ENCODE results near the gene TBC1D22A.

Gene TBC1D22A

GRCh38 chr22:47149976-47150375, 387.5 kb downstream of the TBC1D22A start:
- no peak for DNase-seq

- no peak for DNase-seq
Observed at GRCh38 chr22:47150426-47150825, 388.0 kb downstream of the TBC1D22A start.

- no peak for DNase-seq
Observed at GRCh38 chr22:47151064-47151463, 388.6 kb downstream of the TBC1D22A start.

- no peak for DNase-seq
Observed at GRCh38 chr22:47151490-47151889, 389.0 kb downstream of the TBC1D22A start.

- no peak for DNase-seq
Observed at GRCh38 chr22:47152236-47152635, 389.8 kb downstream of the TBC1D22A start.

GRCh38 chr22:47152938-47153337, 390.5 kb downstream of the TBC1D22A start:
- no peak for DNase-seq

GRCh38 chr22:47153854-47154525, 391.5 kb downstream of the TBC1D22A start:
- DNase-seq: no peak

GRCh38 chr22:47154621-47155081, 392.2 kb downstream of the TBC1D22A start:
- DNase-seq: no peak

- no peak for DNase-seq
Observed at GRCh38 chr22:47155131-47155885, 392.9 kb downstream of the TBC1D22A start.

- DNase-seq: no peak
Observed at GRCh38 chr22:47155912-47156311, 393.5 kb downstream of the TBC1D22A start.

- no peak for DNase-seq
Observed at GRCh38 chr22:47156352-47157092, 394.1 kb downstream of the TBC1D22A start.

- DNase-seq: no peak
Observed at GRCh38 chr22:47157093-47157420, 394.6 kb downstream of the TBC1D22A start.

GRCh38 chr22:47157486-47158270, 395.2 kb downstream of the TBC1D22A start:
- no peak for DNase-seq

GRCh38 chr22:47158457-47158856, 396.0 kb downstream of the TBC1D22A start:
- no peak for DNase-seq

- DNase-seq: no peak
Observed at GRCh38 chr22:47159592-47159991, 397.1 kb downstream of the TBC1D22A start.

- DNase-seq: no peak
Observed at GRCh38 chr22:47160141-47160541, 397.7 kb downstream of the TBC1D22A start.

- no peak for DNase-seq
Observed at GRCh38 chr22:47160781-47161520, 398.5 kb downstream of the TBC1D22A start.

- no peak for DNase-seq
Observed at GRCh38 chr22:47161631-47162030, 399.2 kb downstream of the TBC1D22A start.

GRCh38 chr22:47162865-47163264, 400.4 kb downstream of the TBC1D22A start:
- DNase-seq: no peak

- no peak for DNase-seq
Observed at GRCh38 chr22:47163481-47163855, 401.0 kb downstream of the TBC1D22A start.

GRCh38 chr22:47163856-47164513, 401.5 kb downstream of the TBC1D22A start:
- no peak for DNase-seq
